Progenitor cell of endocrine pancreas (in vitro differentiated cells): ENCODE measurements around the gene ZNF629. TPM values are rescaled to one million over a fixed set of nuclear protein-coding genes. Genes with fewer than 3 reads are reported as not detected.

Experiments
- DNase-seq: peaks from one replicate; pipeline ENCODE4 v3.0.0; 2021; ENCODE audit warnings: low spot score; ENCODE audit not compliant: unreplicated experiment
- H3K27ac Mint-ChIP-seq: 2 replicates; pipeline ENCODE4 v1.8.0; 2021; ENCODE audit warnings: mild to moderate bottlenecking, moderate library complexity, mixed read lengths
- H3K27me3 Mint-ChIP-seq: 2 replicates; pipeline ENCODE4 v1.8.0; 2021; ENCODE audit warnings: mixed read lengths
- H3K36me3 Mint-ChIP-seq: 2 replicates; pipeline ENCODE4 v1.8.0; 2022; ENCODE audit warnings: mixed read lengths; ENCODE audit not compliant: insufficient read depth
- H3K4me1 Mint-ChIP-seq: 2 replicates; pipeline ENCODE4 v1.8.0; 2021; ENCODE audit warnings: low read depth, mixed read lengths
- H3K4me3 Mint-ChIP-seq: 2 replicates; pipeline ENCODE4 v1.8.0; 2021; ENCODE audit warnings: low read depth, mild to moderate bottlenecking, moderate library complexity, mixed read lengths
- H3K9me3 Mint-ChIP-seq: 2 replicates; pipeline ENCODE4 v1.8.0; 2021; ENCODE audit warnings: low read depth, mixed read lengths
- CTCF ChIP-seq: fragments of 200-600 bp; sonication (generic); IDR thresholded peaks from one replicate; pipeline ENCODE4 v1.5.0; 2021; ENCODE audit warnings: antibody characterized with exemption, mild to moderate bottlenecking; ENCODE audit not compliant: unreplicated experiment
- total RNA-seq: library from RNA; stranded (reverse); gene quantifications from 2 replicates; pipeline ENCODE4 v1.2.1, GENCODE V29; 2021

The ZNF629 gene
- total RNA-seq, 1 donor from 2014 or later, result 35.0 TPM

- H3K4me1 Mint-ChIP-seq, result peaks cover 8% of the 10 kb centered on the region
- no peak for DNase-seq
- H3K9me3 Mint-ChIP-seq, result no peaks in the 10 kb centered on the region
- no peak for TF ChIP-seq CTCF
- H3K27me3 Mint-ChIP-seq, result peaks cover 44% of the 10 kb centered on the region
- H3K36me3 Mint-ChIP-seq, result no peaks in the 10 kb centered on the region
- H3K27ac Mint-ChIP-seq, result no peak overlapping the region
- no peak overlapping the region for H3K4me3 Mint-ChIP-seq
Measured at GRCh38 chr16:30793508-30794069, 6.6 kb upstream of the ZNF629 start.

GRCh38 chr16:30787613-30788378, 791 bp upstream of the ZNF629 start:
- Mint-ChIP-seq H3K36me3 (peaks cover 7% of the 10 kb centered on the region), H3K9me3 (no peaks in the 10 kb centered on the region), H3K27me3 (peaks cover 15% of the 10 kb centered on the region), H3K27ac (peak overlapping the region; percentile 56), H3K4me1 (peaks cover 14% of the 10 kb centered on the region), H3K4me3 (peak overlapping the region; percentile 88)
- no peak for DNase-seq
- TF ChIP-seq CTCF, result no peak

- no peak for TF ChIP-seq CTCF
- Mint-ChIP-seq H3K4me1 (peaks cover 10% of the 10 kb centered on the region), H3K36me3 (peaks cover 10% of the 10 kb centered on the region), H3K27ac (peak overlapping the region; percentile 88), H3K4me3 (peak overlapping the region; percentile 81), H3K9me3 (no peaks in the 10 kb centered on the region), H3K27me3 (peaks cover 4% of the 10 kb centered on the region)
- peak; percentile 24 for DNase-seq
Measured at GRCh38 chr16:30786115-30786935, 680 bp downstream of the ZNF629 start.

GRCh38 chr16:30785126-30786106, 1.6 kb downstream of the ZNF629 start:
- DNase-seq, result no peak
- H3K36me3 Mint-ChIP-seq, result peaks cover 11% of the 10 kb centered on the region
- TF ChIP-seq CTCF, result no peak
- H3K9me3 Mint-ChIP-seq, result no peaks in the 10 kb centered on the region
- peaks cover 10% of the 10 kb centered on the region for H3K4me1 Mint-ChIP-seq
- H3K4me3 Mint-ChIP-seq, result peak overlapping the region; percentile 81
- H3K27ac Mint-ChIP-seq, result peak overlapping the region; percentile 88
- H3K27me3 Mint-ChIP-seq, result no peaks in the 10 kb centered on the region
